ENCODE data around the gene FBRSL1.

The FBRSL1 gene

GRCh38 chr12:132500142-132500855, 10.3 kb downstream of the FBRSL1 start:
- DNase-seq, result no peak

GRCh38 chr12:132500856-132501180, 10.9 kb downstream of the FBRSL1 start:
- no peak for DNase-seq

DNA sequence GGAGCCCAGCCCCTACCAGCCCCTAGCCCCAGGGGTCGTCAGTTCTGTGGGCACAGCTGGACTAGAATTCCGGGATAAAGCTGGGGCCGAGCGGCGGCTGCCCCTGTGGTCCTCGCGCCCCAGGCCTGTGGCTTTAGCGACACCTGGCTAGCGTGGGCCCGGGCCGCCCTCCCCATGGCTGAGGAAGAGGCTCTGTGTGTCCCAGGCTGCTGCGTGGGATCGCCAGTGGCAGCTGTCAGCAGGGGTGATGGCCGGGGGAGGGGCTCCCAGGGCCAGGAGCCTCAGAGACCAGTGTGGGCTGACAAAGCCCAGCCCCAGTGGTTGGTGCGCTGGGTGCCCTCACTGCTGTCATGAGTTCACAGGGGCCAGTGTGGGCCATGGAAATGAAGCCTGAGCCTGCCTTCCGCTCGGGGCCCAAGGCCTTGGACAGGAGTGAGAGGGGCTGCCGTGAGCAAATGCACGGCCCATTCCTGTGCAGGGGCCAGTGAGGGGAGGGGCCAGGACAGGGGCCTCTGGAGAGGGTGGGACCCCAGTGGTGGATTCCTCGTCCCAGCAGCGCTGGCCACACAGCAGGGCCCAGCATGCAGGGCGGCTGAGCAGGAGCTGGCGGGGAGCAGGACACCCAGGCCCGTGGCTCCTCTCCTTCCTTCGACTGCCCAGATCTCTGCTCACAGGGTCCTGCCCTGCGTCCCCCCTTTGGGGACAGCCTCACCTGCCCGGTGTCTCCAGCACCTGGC, 11.4 kb downstream of the FBRSL1 start:
- DNase-seq, result no peak

GRCh38 chr12:132502149-132502881, 12.4 kb downstream of the FBRSL1 start:
- no peak for DNase-seq

- no peak for DNase-seq
Measured at GRCh38 chr12:132502882-132503193, 12.9 kb downstream of the FBRSL1 start.

DNA sequence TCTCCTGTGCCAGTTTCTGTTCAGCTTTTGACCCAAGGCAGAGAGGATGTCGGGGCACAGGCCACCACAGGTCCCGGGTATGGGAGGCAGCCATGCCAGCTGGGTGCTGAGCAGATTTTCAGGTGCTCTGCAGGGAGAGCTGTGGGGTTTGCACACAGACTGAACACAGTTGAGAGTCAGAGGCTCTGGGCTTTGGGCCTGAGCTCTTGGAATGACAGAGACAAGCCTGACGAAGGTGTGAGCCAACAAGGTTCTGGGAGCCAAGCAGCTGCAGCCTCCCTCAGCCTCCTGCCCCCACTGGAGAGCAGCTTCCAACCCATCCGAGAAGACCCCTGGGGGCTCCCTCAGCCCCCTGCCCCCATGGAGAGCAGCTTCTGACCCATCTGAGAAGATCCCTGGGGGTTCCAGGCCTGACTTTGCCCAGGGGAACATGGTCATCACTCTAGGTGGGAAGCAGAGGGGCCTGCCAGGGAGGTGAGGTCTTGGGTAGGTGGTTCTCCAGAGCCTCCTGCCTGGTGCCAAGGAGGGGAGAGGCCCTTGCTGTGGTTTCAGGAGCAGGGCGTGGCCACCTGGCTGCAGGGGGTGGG, 13.8 kb downstream of the FBRSL1 start:
- no peak for DNase-seq

GRCh38 chr12:132505105-132505851, 15.3 kb downstream of the FBRSL1 start:
- no peak for DNase-seq

DNA sequence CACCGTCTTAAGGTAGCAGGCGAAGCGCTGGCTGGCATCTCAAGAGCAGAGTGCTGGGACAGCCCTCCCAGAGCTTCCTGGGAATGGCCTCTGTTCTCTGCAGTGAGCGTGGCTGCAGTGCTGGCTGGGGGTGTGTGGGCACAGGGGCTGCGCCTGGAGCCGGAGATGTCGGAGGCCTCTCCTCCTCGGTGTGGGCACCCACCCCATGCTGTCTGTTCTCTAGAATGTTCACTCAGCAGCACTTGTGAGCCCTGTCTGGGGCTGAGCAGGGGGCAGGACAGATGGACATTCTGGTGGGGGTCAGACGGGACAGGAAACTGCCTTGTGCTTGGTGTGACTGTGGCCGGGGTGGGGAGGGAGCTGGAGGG, 15.9 kb downstream of the FBRSL1 start:
- DNase-seq, result no peak

- no peak for DNase-seq
Measured at GRCh38 chr12:132506328-132507160, 16.6 kb downstream of the FBRSL1 start.

- DNase-seq, result no peak
Measured at GRCh38 chr12:132507161-132507538, 17.2 kb downstream of the FBRSL1 start.

GRCh38 chr12:132507656-132508490, 17.9 kb downstream of the FBRSL1 start:
- no peak for DNase-seq

- no peak for DNase-seq
Measured at GRCh38 chr12:132508491-132508740, 18.5 kb downstream of the FBRSL1 start.

DNA sequence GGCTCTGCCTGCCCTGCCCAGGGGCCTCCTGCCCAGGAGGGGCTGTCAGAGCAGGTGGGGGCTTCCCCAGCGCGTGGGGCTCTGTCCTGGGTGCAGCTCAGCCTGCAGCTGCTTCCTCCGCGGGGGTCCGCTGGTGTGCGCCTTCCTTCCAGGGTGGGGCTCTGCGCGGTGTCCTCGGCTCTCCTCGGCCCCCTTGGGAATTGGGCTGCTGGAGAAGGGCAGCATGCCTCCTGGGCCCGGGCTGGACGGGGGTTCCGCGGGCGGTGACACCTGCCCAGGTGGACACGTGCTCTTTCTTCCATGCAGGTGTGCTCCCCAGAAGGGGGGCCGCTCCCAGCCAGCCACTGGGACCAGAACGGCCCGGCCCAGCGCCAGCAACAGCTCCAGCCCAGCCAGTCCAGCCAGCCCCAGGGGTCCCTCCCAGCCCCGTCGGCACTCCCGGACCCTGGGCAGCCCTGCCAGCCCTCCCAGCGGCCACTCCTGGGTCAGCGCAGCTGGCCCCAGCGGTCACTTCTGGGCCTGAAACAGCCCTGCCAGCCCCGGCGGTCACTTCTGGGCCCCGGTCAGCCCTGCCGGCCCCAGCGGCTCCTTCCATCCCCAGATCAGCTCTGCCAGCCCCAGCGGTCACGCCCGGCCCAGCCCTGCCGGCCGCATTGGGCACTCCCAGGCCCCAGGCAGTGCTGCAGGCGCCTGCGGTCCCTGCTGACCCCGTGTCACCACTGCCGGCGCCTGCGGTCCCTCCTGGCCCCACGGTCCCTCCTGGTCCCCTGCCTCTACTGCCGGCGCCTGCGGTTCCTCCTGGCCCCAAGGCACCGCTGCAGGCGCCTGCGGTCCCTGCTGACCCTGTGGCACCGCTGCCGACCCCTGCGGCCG, 19.1 kb downstream of the FBRSL1 start:
- no peak for DNase-seq

GRCh38 chr12:132510111-132510724, 20.3 kb downstream of the FBRSL1 start:
- no peak for DNase-seq

DNA sequence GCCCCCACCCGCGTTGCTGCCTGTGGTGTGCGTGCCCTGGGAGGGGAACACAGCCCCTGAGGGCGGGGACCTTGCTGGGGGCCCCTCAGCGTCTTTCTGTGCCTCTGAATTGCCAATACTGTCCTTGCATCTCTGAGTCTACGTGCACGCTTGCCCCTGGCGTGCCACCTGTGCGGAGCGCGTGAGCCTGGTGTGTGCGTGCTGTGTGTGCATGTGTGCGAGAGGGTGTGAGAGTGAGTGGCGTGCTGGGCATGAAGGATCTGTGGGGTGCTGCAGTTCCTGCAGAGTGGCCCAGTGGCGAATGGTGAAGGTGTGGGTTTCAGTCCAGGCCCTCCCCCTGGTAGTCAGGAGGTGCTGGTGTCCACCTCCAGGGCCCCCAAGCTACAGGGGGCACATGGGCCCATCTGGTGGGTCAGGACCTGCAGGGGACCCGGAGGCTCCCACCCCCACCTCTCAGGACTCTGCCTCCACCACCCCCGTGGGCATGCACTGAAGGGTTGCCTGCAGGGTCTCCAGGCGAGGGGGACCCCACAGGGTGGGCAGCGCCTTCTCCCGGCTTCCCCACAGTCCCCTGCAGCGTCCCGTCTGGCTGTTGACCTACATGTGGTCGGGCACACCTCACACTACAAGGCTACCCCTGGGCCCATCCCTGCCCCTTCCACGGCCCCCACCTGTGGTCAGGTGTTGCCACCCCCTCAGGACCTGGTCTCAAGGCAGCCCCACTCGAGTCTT, 21.0 kb downstream of the FBRSL1 start:
- no peak for DNase-seq

GRCh38 chr12:132511516-132512196, 21.7 kb downstream of the FBRSL1 start:
- DNase-seq, result no peak

GRCh38 chr12:132512197-132513069, 22.5 kb downstream of the FBRSL1 start:
- no peak for DNase-seq

DNA sequence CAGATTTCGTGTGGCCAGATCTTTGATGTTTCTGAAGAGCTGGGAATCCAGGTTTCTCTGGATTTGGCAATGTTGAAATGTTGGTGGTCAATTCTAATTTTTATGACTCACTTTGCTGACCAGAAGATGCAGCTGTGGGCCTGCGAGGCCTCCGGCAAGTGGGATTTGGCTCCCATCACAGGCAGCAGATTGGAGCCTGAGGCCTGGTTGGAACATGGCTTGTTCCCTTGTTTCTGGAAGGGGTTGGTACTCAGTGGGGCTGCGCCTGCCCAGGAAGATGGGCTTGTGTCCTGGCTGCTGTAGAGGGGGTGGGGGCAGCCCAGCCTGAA, 23.1 kb downstream of the FBRSL1 start:
- no peak for DNase-seq
